ENCODE measurements around the gene ADAMTS9.

ADAMTS9 gene

GRCh38 chr3:64568895-64569517, 118.8 kb downstream of the ADAMTS9 start:
- TF ChIP-seq CTCF (IDR thresholded peaks at IDR 0.05; ENCODE audit: low read depth, low read length, missing control alignments): no peak
- DNase-seq (ENCODE audit: low read depth): no peak
- no peak overlapping the region for H3K4me3 ChIP-seq (ENCODE audit: low read depth, low read length)
- in situ Hi-C loops (cut with HindIII; ENCODE audit: low sequenced_read_pairs): no loop called here

- no peak for TF ChIP-seq CTCF (IDR thresholded peaks at IDR 0.05; ENCODE audit: low read depth, low read length, missing control alignments)
- no peak for DNase-seq (ENCODE audit: low read depth)
- H3K4me3 ChIP-seq (ENCODE audit: low read depth, low read length): no peak overlapping the region
- in situ Hi-C loops (cut with HindIII; ENCODE audit: low sequenced_read_pairs): no loop called here
These were observed 120.9 kb downstream of the ADAMTS9 start for GRCh38 chr3:64566859-64567258.

- no peak for DNase-seq (ENCODE audit: low read depth)
- TF ChIP-seq CTCF (IDR thresholded peaks at IDR 0.05; ENCODE audit: low read depth, low read length, missing control alignments): no peak
- H3K4me3 ChIP-seq (ENCODE audit: low read depth, low read length): no peak overlapping the region
- in situ Hi-C loops (cut with HindIII; ENCODE audit: low sequenced_read_pairs): no loop called here
These were observed 124.0 kb downstream of the ADAMTS9 start for GRCh38 chr3:64563751-64564150.

DNA sequence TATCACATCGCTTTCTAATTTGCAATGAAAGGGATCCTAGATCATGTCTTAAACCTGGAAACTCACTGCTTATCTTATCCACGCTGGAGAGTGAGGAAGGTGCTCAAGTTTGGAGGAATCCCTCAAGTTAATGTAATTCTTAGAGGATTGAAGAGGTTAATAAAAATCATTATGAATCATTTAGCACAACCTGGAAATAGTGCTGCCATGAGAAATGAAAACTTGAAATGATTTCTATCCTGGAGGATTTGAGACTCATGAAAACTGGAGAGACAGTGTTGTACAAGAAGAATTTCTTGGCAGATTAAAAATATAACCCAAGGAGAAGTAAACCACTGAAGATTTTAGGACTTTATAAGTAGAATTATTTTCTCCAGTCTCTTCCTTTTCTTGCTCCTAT, 125.9 kb downstream of the ADAMTS9 start:
- in situ Hi-C loops (cut with HindIII; ENCODE audit: low sequenced_read_pairs): no loop called here
- no peak for DNase-seq (ENCODE audit: low read depth)
- no peak for TF ChIP-seq CTCF (IDR thresholded peaks at IDR 0.05; ENCODE audit: low read depth, low read length, missing control alignments)
- no peak overlapping the region for H3K4me3 ChIP-seq (ENCODE audit: low read depth, low read length)

- TF ChIP-seq CTCF (IDR thresholded peaks at IDR 0.05; ENCODE audit: low read depth, low read length, missing control alignments): no peak
- no peak overlapping the region for H3K4me3 ChIP-seq (ENCODE audit: low read depth, low read length)
- DNase-seq (ENCODE audit: low read depth): no peak
- in situ Hi-C loops (cut with HindIII; ENCODE audit: low sequenced_read_pairs): no loop called here
These were observed 126.4 kb downstream of the ADAMTS9 start for GRCh38 chr3:64561325-64561843.

GRCh38 chr3:64560791-64561190, 127.0 kb downstream of the ADAMTS9 start:
- DNase-seq (ENCODE audit: low read depth): no peak
- in situ Hi-C loops (cut with HindIII; ENCODE audit: low sequenced_read_pairs): no loop called here
- no peak for TF ChIP-seq CTCF (IDR thresholded peaks at IDR 0.05; ENCODE audit: low read depth, low read length, missing control alignments)
- no peak overlapping the region for H3K4me3 ChIP-seq (ENCODE audit: low read depth, low read length)
